Neural cell (in vitro differentiated cells): ENCODE data around the gene PLEKHG7.

Experiments
- EP300 ChIP-seq: fragments of 450-650 bp; conservative IDR thresholded peaks from 2 replicates; pipeline ENCODE4 v1.6.1; 2014; ENCODE audit warnings: antibody characterized with exemption, mild to moderate bottlenecking, moderate library complexity; ENCODE audit not compliant: poor library complexity, severe bottlenecking
- EZH2 ChIP-seq: fragments of 200-600, 300-800 bp; shearing (Covaris generic), sonication (generic); IDR thresholded peaks from 2 replicates; pipeline ENCODE4 v1.6.1; 2014; ENCODE audit warnings: antibody characterized with exemption, low read length, borderline replicate concordance, mild to moderate bottlenecking; ENCODE audit not compliant: insufficient read depth, poor library complexity, severe bottlenecking
- POLR2AphosphoS5 ChIP-seq: IDR thresholded peaks from 2 replicates; pipeline ENCODE4 v1.6.1; 2012
- RAD21 ChIP-seq: fragments of 450-650 bp; conservative IDR thresholded peaks from 2 replicates; pipeline ENCODE4 v1.6.1; 2014; ENCODE audit warnings: antibody characterized with exemption, mild to moderate bottlenecking, moderate library complexity
- SMC3 ChIP-seq: fragments of 450-650 bp; conservative IDR thresholded peaks from 2 replicates; pipeline ENCODE4 v1.6.1; 2014; ENCODE audit warnings: antibody characterized with exemption, mild to moderate bottlenecking, moderate library complexity; ENCODE audit not compliant: poor library complexity
- TF ChIP-seq, protein P1 (sequence below): fragments of 450-650 bp; IDR thresholded peaks from 2 replicates; pipeline ENCODE4 v1.5.1; 2014; ENCODE audit warnings: antibody characterized with exemption, mild to moderate bottlenecking, moderate library complexity; ENCODE audit not compliant: poor library complexity, severe bottlenecking
- TF ChIP-seq, protein P2 (sequence below): IDR thresholded peaks from 2 replicates; pipeline ENCODE4 v1.6.1; 2012; ENCODE audit warnings: borderline replicate concordance

DNA sequence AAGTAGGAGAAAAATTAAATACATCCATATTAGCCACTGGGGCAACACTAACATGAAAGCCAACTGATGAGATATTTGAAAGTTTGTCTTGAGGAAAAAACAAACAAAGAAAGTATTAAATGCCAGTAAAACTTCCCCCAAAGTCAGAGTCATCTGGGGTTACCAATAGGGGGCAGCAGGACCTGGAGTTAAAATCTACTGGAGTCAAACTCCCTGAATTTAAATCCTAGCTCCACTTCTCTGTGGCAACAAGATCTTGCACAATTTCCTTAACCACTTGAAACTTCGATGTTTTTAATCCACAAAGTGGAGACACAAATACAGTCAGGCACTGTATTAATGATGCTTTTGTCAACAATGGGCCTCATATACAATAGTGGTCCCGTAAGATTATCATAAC, 14.4 kb downstream of the PLEKHG7 start:
- TF ChIP-seq, protein P1, sequence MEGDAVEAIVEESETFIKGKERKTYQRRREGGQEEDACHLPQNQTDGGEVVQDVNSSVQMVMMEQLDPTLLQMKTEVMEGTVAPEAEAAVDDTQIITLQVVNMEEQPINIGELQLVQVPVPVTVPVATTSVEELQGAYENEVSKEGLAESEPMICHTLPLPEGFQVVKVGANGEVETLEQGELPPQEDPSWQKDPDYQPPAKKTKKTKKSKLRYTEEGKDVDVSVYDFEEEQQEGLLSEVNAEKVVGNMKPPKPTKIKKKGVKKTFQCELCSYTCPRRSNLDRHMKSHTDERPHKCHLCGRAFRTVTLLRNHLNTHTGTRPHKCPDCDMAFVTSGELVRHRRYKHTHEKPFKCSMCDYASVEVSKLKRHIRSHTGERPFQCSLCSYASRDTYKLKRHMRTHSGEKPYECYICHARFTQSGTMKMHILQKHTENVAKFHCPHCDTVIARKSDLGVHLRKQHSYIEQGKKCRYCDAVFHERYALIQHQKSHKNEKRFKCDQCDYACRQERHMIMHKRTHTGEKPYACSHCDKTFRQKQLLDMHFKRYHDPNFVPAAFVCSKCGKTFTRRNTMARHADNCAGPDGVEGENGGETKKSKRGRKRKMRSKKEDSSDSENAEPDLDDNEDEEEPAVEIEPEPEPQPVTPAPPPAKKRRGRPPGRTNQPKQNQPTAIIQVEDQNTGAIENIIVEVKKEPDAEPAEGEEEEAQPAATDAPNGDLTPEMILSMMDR: no peak
- no peak for TF ChIP-seq RAD21
- no peak for TF ChIP-seq POLR2AphosphoS5
- TF ChIP-seq SMC3: no peak
- no peak for TF ChIP-seq EZH2
- no peak for TF ChIP-seq EP300
- TF ChIP-seq, protein P2, sequence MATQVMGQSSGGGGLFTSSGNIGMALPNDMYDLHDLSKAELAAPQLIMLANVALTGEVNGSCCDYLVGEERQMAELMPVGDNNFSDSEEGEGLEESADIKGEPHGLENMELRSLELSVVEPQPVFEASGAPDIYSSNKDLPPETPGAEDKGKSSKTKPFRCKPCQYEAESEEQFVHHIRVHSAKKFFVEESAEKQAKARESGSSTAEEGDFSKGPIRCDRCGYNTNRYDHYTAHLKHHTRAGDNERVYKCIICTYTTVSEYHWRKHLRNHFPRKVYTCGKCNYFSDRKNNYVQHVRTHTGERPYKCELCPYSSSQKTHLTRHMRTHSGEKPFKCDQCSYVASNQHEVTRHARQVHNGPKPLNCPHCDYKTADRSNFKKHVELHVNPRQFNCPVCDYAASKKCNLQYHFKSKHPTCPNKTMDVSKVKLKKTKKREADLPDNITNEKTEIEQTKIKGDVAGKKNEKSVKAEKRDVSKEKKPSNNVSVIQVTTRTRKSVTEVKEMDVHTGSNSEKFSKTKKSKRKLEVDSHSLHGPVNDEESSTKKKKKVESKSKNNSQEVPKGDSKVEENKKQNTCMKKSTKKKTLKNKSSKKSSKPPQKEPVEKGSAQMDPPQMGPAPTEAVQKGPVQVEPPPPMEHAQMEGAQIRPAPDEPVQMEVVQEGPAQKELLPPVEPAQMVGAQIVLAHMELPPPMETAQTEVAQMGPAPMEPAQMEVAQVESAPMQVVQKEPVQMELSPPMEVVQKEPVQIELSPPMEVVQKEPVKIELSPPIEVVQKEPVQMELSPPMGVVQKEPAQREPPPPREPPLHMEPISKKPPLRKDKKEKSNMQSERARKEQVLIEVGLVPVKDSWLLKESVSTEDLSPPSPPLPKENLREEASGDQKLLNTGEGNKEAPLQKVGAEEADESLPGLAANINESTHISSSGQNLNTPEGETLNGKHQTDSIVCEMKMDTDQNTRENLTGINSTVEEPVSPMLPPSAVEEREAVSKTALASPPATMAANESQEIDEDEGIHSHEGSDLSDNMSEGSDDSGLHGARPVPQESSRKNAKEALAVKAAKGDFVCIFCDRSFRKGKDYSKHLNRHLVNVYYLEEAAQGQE: no peak
